Stimulated activated CD4-positive, alpha-beta T cell treated with anti-CD3 and anti-CD28 coated beads, Interleukin-4, amount 100 ng/mL, for 24 hours (primary cell): ENCODE data around the gene CPHXL.

Experiments used
- DNase-seq: peaks from one replicate; pipeline ENCODE4 v3.0.0-alpha.2; 2020

CPHXL gene

DNA sequence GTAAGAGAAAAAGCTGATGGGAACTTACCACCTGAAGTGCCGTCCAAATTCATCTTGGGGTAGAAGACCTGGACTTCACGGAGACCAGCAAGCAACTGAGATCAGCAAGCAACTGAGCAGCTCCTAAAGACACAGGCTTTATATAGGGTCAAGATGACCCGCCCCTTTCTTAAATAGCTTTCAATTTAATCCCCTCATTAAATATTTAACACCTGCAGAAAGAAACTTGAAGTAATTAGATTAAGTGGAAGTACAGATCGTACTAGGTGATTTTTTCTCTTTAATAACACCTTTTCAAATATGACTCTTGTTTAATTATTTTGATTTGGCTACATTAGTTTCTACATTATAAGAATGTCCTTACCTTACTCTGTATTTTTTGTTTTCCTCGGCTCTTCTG, at the start of gene CPHXL:
TSS of gene CPHXL (minus strand) at position 101 of the 400 bp plus-strand sequence. CDS start at position 53, 48 bp downstream.
- DNase-seq = no peak

DNA sequence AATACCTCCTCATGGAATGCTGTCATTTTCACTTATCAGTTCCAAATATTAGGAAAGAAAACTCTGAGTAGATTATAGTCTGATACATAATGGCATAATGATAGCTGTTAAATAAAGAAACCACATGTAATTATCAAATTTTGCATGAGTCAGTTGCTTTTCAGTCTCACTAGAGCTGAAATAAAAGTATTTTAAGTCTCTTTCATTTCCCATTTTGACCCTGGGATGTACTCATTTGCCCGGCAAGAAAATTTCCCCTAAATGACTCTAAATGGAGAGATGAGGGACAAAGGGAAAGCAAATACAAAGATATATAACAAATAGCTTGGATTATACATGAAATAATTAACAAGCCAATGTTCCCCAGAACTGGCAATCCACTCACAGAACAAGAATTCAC, 47.9 kb upstream of the CPHXL start:
- DNase-seq = no peak

- DNase-seq = no peak
Measured at GRCh38 chr16:75770051-75770450, 43.8 kb upstream of the CPHXL start.

- peak; percentile 57 for DNase-seq
Measured at GRCh38 chr16:75764154-75764768, 38.0 kb upstream of the CPHXL start.

DNA sequence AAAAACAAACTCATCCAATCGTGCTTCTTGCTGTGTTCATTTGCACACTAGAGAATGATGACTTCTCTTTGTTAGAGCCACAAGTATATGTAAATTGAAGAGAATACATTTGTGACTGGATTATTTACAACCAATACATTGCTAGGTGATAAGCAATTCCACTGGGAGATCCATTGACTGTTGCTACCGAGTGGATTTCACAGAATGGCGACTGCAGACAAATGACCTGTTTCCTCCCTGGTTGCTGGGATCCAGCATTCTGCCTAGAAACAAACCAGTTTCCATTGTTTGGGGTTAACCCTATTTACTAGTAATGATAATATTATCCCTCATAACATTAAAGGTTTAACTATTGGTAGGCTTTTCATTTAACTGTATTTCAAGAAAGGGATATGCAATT, 36.9 kb upstream of the CPHXL start:
- no peak for DNase-seq

- no peak for DNase-seq
Measured at GRCh38 chr16:75762746-75763145, 36.5 kb upstream of the CPHXL start.

- DNase-seq = no peak
Measured at GRCh38 chr16:75761108-75761507, 34.8 kb upstream of the CPHXL start.

GRCh38 chr16:75760018-75760519, 33.8 kb upstream of the CPHXL start:
- DNase-seq = no peak

DNA sequence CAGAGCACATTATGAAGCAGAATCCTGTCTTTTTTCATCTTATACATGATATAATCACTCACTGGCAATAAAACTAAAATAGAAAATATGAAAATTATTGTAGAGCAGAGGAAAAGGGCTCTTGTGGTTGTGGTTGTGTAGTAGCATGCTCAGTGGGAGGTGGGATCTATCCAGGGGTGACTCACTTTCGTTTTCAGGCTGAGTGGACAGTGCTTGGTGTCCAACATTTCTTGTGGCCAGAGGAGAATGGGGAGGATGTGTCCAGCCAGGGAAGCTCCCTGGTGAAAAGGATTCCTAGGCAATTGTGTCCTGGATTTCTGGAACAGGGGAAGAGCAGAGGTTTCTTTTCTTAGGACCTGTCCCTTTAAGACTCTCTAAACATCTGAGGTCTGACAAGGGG, 31.9 kb upstream of the CPHXL start:
- DNase-seq = no peak

- no peak for DNase-seq
Measured at GRCh38 chr16:75754141-75754540, 27.9 kb upstream of the CPHXL start.

DNA sequence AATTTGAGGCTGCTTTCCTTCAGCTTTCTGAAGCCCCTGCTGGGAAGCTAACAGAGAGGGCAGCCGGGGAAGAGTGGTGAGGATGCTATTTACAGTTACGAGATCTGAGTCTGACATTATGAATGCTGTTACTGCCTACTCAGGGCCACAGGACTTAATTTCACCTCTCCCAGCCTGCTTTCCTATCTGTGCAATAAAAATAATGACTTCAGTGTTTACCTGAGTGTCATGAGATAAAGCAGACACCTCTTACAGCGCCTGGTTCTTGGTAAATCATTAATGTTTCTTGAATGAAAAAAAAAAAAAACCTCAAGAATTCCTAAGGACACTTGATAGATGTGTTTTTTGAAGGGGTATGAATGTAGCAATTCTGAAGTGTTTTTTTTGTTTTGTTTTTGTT, 24.2 kb upstream of the CPHXL start:
- no peak for DNase-seq

- DNase-seq = no peak
Measured at GRCh38 chr16:75746359-75746758, 20.1 kb upstream of the CPHXL start.

GRCh38 chr16:75745823-75746222, 19.5 kb upstream of the CPHXL start:
- no peak for DNase-seq

GRCh38 chr16:75745242-75745641, 19.0 kb upstream of the CPHXL start:
- no peak for DNase-seq

DNA sequence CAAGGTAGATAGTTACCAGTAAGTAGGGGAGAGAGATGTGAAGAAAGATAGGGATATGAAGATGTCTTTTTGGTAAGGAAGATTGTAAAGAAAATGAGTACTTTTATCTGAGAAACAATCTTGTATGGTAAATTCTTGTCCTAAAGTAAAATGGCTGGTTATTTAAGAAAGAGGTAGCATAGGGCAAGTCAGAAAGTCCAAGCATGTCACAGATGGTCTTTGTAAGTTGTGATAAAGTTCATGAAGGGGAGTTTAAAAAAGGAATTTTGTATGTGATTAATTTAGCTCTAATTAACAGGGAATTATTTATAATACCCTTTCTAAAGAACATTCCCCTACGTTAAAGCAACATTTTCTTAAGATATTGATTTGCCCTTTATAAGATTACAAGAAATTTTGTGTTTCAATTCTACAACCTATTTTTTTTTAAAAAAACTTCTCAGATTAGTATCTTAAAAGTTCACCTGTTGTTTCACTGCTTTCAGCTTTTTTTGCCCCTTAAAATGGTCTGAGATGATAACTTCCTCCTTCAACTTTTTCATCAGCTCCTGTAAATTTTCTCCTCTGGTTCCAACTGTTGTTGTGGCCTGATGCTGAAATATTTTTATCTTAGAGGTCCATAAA, 16.2 kb upstream of the CPHXL start:
- no peak for DNase-seq

DNA sequence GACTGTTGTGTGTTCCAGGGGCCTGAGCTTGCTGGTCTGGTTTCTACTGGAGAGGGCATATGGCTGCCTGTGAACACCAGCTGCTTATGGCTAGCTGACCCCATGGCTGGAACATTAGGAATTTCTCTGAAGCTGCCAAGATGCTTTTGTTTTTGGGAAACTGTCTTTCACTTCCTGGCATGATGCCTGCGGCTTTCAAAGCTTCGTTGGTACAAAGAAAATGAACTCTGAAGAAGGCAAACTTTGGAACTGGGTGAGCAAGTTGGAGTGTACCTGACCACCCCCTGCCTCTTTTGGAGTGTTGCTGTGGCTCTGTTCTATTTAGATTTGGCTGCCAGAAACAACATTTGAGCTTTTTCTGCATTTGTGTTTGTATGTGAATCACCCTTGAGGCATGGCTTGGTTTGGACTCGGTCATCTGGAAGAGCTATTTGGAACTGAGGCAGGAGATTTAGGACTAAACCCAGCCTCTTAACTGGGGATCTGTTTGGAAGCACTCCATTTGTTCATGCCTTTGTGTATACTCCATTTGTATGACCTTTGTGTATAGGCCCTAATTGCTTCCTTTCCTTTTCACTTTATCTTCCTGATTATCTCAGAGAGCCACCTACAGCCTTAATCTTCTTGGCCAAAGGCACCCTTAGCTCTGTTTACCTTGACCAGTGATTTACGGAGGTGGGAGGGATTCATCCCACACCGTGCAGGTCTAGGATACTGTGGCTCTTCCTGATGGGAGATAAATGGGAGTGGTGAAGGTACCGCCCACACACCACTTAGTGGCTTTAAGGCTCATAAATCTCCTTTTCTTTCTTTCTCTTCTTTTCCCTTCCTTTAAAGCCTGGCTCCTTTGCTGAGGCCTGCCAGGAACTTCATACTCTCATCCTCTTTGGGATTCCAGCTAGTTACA, 7.3 kb upstream of the CPHXL start:
- DNase-seq = no peak

DNA sequence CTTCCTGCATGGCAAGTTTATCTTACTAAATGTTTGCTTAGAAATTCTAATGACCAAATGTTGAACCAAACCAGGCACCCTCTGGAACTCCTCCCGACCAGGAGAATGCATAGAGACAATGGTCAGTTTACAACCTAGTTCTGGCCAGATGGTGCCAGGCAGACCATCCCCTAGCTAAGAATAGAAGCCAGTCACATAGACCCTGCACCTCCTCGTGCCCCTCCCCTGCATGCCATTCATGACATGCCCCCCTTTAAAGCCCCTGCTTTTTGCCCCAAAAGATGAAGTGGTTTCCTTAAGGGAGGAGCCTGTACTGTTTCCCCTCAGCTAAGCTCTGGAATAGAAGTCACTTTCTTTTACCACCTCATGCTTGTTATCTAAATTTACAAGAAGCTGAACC, 6.6 kb upstream of the CPHXL start:
- DNase-seq = no peak

DNA sequence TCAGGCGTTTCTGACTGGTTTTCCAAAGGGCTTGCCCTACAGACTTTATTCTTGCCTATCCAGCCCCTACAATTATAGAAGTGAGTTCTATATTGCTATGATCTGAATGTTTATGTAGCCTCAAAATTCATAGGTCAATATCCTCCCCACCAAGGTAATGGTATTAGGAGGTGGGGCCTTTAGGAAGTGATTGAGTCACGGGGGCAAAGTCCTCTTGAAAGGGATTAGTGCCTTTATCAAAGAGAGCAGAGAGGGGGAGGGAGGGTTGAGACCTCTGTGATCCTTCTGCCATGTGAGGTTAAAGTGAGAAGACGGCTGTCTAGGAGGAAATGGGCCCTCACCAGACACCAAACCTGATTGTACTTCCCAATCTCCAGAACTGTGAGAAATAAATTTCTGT, 931 bp upstream of the CPHXL start:
- DNase-seq = no peak

GRCh38 chr16:75718452-75718851, 7.8 kb downstream of the CPHXL start:
- no peak for DNase-seq

DNA sequence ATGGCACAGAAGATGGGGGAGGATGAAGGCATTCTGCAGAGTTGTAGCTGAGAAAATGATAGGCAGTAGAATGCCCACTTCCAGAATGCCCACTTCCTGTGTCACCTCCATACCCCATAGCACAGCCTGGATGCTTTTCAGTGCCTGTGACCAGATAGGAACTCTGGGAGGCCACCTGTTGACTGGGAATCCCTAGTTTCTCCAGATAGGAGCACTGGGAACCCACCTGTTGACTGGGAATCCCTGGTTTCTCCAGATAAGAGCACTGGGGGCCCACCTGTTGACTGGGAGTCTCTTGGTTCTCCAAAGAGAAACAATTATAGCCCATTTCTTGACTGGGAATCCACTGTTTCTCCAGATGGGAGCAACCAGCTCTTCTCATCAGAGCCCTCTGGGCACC, 11.6 kb downstream of the CPHXL start:
- no peak for DNase-seq

- no peak for DNase-seq
Measured at GRCh38 chr16:75710344-75710743, 15.9 kb downstream of the CPHXL start.

GRCh38 chr16:75703306-75703705, 23.0 kb downstream of the CPHXL start:
- no peak for DNase-seq

DNA sequence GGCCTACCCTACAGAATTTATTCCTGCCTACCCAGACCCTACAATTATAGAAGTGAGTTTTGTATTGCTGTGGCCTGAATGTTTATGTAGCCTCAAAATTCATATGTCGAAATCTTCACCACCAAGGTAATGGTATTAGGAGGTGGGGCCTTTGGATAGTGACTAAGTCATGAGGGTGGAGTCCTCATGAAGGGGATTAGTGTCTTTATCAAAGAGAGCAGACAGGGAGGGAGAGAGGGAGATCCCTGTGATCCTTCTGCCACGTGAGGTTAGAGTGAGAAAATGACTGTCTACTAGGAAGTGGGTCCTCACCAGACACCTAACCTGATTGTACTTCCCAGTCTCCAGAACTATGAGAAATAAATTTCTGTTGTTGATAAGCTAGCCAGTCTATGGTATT, 24.0 kb downstream of the CPHXL start:
- no peak for DNase-seq

- DNase-seq = no peak
Measured at GRCh38 chr16:75701361-75701760, 24.9 kb downstream of the CPHXL start, which contains the start of gene DUXB. Gene DUXB (minus strand): TSS chr16:75701461. CDS start chr16:75701418, 43 bp downstream.
